ENCODE measurements around the gene PCDHB14.
"Not testable (repeated sequence)": the region's sequence is repeated elsewhere in the genome, so short reads cannot be mapped to it uniquely, and the experiment has no call there.

- TF ChIP-seq, protein P1, sequence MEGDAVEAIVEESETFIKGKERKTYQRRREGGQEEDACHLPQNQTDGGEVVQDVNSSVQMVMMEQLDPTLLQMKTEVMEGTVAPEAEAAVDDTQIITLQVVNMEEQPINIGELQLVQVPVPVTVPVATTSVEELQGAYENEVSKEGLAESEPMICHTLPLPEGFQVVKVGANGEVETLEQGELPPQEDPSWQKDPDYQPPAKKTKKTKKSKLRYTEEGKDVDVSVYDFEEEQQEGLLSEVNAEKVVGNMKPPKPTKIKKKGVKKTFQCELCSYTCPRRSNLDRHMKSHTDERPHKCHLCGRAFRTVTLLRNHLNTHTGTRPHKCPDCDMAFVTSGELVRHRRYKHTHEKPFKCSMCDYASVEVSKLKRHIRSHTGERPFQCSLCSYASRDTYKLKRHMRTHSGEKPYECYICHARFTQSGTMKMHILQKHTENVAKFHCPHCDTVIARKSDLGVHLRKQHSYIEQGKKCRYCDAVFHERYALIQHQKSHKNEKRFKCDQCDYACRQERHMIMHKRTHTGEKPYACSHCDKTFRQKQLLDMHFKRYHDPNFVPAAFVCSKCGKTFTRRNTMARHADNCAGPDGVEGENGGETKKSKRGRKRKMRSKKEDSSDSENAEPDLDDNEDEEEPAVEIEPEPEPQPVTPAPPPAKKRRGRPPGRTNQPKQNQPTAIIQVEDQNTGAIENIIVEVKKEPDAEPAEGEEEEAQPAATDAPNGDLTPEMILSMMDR (IDR thresholded peaks at IDR 0.05) = not testable (repeated sequence)
- TF ChIP-seq POLR2A (IDR thresholded peaks at IDR 0.05) = not testable (repeated sequence)
Measured at GRCh38 chr5:141179876-141180275, 43.3 kb upstream of the PCDHB14 start.

Measured in lower leg skin (tissue), 3 donors.